ENCODE data around the gene DAD1.
"Not testable (repeated sequence)": the region's sequence is repeated elsewhere in the genome, so short reads cannot be mapped to it uniquely, and the experiment has no call there.

The DAD1 gene

DNA sequence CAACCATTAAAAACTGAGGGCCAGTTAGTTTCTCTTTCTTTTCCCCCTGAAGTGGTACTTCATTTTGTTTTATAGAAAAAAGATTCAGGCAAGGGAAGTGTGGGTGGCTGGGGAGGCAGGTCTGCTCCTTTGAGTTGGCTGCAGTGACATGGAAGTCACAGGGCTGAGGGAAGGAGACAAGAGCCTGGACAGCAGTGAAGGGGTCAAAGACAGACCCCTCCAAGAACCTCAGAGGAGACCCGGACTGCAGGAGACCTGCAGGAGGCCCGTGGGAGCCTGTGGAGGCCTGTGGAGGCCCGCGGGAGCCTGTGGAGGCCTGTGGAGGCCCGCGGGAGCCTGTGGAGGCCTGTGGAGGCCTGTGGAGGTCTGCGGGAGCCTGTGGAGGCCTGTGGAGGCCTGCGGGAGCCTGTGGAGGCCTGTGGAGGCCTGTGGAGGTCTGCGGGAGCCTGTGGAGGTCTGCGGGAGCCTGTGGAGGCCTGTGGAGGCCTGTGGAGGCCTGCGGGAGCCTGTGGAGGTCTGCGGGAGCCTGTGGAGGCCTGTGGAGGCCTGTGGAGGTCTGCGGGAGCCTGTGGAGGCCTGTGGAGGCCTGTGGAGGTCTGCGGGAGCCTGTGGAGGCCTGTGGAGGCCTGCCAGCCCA lies 35.0 kb downstream of the DAD1 start:
- not testable (repeated sequence) for DNase-seq

DNA sequence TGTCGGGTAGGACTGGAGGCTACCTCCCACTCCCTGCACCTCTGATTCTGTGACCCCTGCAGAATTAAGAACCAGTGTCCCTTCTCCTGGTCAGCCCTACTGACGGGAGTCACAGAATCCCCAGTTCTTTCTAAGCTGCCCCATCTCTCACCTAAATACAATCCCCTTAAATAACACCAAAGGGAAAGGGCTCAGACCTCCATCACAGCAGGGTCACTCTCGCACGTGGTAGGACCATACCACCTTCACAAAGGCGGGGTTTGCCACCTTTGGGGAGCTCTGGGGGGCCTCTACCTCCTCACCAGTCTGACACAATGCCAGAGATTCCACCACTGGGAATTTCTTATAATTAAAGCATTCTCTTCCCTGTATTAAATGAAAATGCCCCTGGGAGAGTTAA lies 35.6 kb downstream of the DAD1 start:
- DNase-seq = no peak

- no peak for DNase-seq
These were observed 36.3 kb downstream of the DAD1 start for GRCh38 chr14:22552827-22553076.

DNA sequence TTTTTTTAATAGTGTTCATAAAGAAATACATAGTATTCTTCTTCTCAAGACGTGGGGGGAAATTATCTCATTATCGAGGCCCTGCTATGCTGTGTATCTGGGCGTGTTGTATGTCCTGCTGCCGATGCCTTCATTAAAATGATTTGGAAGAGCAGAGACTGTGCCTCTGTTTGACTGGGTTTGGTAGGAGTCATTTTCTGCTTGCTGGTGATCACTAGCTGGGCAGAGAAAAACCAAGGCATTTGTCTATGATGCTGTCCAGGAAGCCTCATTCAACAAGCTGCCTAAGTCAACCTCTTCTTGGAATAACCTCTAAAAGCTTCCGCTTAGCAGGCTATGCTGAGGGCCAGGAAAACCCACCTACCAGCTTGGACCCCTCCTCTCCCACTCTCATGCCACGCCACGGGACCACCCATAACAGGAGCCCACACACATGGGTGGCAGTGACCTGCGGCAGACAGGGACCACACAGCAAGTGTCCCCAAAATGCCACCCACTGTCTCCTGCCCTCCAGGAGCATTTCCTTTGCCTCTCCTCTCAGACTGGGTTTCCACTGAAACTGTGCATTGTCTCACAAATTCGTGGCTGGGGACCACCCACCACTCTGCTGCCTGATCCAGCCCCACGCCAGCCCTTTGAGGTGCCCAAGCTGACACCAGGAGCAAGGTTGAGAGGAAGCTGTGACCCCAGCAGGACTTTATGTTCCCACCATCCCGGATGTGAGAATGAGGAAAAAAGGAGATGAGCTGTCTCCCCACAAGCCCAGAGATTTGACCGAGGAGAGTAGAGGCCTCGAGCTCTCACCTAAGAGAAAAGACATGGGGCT lies 36.8 kb downstream of the DAD1 start:
- no peak for DNase-seq

DNA sequence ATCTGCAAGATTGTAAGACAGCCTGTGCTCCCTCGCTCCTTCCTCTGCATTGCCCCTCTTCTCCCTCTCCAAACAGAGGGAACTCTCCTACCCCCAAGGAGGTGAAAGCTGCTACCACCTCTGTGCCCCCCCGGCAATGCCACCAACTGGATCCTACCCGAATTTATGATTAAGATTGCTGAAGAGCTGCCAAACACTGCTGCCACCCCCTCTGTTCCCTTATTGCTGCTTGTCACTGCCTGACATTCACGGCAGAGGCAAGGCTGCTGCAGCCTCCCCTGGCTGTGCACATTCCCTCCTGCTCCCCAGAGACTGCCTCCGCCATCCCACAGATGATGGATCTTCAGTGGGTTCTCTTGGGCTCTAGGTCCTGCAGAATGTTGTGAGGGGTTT lies 37.4 kb downstream of the DAD1 start:
- peak in 38 of 56 donors; percentile 9 to 85 (median 45) for DNase-seq

GRCh38 chr14:22549981-22550673 lies 38.9 kb downstream of the DAD1 start:
- DNase-seq = no peak

DNA sequence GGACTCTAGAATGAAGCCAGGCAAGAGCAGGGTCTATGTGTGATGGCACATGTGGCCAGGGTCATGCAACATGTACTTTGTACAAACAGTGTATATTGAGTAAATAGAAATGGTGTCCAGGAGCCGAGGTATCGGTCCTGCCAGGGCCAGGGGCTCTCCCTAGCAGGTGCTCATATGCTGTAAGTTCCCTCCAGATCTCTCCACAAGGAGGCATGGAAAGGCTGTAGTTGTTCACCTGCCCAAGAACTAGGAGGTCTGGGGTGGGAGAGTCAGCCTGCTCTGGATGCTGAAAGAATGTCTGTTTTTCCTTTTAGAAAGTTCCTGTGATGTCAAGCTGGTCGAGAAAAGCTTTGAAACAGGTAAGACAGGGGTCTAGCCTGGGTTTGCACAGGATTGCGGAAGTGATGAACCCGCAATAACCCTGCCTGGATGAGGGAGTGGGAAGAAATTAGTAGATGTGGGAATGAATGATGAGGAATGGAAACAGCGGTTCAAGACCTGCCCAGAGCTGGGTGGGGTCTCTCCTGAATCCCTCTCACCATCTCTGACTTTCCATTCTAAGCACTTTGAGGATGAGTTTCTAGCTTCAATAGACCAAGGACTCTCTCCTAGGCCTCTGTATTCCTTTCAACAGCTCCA lies 39.6 kb downstream of the DAD1 start:
- no peak for DNase-seq

DNA sequence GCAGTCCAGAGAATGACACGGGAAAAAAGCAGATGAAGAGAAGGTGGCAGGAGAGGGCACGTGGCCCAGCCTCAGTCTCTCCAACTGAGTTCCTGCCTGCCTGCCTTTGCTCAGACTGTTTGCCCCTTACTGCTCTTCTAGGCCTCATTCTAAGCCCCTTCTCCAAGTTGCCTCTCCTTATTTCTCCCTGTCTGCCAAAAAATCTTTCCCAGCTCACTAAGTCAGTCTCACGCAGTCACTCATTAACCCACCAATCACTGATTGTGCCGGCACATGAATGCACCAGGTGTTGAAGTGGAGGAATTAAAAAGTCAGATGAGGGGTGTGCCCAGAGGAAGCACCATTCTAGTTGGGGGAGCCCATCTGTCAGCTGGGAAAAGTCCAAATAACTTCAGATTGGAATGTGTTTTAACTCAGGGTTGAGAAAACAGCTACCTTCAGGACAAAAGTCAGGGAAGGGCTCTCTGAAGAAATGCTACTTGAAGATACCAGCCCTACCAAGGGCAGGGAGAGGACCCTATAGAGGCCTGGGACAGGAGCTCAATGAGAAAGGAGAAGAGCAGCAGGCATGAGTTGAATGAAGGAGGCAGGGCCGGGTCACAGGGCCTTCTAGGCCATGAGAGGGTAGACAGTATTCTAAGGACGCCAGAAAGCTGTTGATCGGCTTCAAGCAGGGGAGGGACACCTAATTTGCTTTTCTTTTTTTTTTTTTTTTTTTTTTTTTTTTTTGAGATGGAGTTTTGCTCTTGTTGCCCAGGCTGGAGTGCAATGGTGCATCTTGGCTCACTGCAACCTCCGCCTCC lies 40.9 kb downstream of the DAD1 start:
- DNase-seq = no peak

- peak in 1 of 56 donors; percentile 21 for DNase-seq
These were observed 41.6 kb downstream of the DAD1 start for GRCh38 chr14:22547313-22547947.

- DNase-seq = no peak
These were observed 42.3 kb downstream of the DAD1 start for GRCh38 chr14:22546722-22547071.

DNA sequence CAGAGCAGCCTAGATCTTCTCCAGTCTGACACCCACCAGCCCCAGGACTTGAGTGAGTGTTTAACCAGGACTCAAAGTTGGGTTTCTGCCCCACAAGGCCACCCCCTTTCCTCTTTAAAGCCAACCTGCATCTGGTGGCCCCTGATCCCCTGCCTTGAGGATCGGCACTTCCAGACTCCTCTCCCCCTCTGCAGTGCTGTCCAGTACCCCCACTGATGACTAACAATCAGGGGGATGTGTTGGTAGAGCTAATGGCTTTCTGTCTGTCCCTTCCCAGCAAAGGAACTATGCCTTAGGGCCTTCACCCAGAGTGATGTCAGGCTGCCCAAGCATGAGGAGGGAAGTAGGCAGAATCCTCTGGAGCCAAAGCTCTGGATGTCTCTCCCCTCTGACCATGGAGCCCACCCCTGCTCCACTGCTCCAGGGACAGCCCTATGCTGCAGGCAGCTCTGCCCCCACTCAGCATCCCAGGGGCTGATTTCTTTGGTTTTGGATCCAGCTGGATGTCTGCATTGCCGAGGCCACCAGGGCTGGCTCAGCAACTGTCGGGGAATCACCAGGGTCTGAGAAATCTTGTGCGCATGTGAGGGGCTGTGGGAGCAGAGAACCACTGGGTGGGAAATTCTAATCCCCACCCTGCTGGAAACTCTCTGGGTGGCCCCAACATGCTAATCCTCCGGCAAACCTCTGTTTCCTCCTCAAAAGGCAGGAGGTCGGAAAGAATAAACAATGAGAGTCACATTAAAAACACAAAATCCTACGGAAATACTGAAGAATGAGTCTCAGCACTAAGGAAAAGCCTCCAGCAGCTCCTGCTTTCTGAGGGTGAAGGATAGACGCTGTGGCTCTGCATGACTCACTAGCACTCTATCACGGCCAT lies 42.9 kb downstream of the DAD1 start:
- no peak for DNase-seq

DNA sequence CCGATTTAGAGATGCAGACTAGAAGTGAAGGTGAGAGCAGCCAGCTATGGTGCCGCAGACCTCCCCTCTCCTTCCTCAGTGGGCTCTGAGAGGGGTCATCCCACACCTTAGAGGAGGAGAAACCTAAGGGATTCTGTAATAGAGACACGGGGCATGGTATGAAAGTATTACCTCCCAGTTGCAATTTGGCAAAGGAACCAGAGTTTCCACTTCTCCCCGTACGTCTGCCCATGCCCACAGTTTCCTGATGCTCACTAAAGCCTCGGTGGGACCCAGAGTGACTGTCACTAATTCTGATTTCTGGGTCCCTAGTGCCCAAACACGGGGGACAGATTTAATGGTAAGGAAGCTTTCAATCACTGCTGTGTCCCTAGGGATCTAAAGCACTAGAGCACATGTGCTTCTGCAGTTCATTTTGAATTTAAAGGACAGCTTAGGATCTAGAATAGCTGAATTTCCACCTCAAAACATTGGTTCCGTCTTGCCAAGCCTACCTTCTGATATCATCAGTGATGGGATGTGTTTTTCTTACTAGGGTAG lies 44.1 kb downstream of the DAD1 start:
- no peak for DNase-seq

GRCh38 chr14:22544406-22544805 lies 44.6 kb downstream of the DAD1 start:
- DNase-seq = no peak

DNA sequence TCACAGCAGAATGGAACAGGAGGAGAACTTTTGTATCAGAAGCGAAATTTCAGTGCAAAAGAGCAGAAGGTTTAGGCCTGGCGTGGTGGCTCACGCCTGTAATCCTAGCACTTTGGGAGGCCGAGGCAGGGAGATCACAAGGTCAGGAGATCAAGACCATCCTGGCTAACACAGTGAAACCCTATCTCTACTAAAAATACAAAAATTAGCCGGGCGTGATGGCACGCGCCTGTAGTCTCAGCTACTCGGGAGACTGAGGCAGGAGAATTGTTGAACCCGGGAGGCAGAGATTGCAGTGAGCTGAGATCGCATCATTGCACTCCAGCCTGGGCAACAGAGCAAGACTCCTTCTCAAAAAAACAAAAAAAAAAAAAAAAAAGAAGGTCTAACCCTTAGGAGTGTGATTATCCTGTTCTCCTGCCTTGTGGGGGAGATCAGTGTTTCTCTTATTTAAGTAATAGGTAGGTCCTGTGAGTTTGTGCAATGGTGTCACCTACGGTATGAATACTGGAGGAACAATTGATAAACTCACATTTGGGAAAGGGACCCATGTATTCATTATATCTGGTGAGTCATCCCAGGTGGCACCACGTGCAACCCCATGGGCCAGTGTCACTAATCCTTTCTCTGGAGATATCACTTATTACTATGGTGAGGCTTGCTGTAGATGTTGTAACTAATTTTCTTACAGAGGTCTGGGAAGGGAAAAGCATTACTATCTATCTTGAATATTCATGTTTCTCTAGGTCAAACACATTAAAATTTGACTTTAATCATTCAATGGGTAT lies 45.3 kb downstream of the DAD1 start:
- DNase-seq = not testable (repeated sequence)

GRCh38 chr14:22542360-22542759 lies 46.7 kb downstream of the DAD1 start:
- no peak for DNase-seq

DNA sequence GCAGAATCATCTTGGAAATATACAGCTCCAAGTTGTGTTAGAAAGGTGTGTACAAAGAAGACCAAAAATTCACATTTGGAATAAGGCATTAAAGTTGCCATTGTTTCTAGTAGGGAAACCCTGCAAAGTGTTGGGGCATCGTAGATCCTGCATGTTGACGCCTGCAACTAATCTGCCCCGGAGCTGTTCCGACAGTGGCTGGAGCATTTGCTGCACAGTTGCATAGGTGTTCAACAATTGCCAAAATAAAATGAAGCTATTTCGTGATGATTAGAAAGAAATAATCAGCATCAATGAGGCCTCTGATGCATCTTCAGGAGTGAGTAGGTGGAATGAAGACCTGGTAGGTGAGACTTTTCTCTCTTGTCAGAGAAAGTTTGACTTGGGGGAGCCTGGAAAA lies 47.3 kb downstream of the DAD1 start:
- no peak for DNase-seq

GRCh38 chr14:22540811-22541360 lies 48.1 kb downstream of the DAD1 start:
- no peak for DNase-seq

DNA sequence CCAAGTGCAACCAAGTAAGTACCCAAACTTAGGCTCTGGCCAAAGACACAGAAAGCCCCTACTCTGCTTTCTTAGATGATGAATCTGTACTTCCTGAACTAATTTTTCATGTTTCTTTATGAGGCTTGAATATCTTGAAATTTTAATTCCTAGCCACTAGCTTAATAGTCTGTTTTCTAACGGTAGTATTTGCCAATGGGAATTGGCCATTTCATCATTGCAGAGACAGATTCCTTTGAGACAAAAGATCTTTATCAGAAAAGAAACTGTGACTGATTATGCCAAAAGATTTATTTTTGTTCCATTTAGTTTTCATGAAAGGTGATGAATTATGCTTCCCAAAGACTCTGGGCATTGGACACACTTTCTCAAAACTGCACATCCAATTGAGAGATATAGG lies 48.7 kb downstream of the DAD1 start:
- no peak for DNase-seq

- no peak for DNase-seq
These were observed 49.2 kb downstream of the DAD1 start for GRCh38 chr14:22539831-22540230.

Data from nucleus accumbens (tissue), 56 donors.